GM10266 (cell line): ENCODE data around the gene CP.

Experiments
- DNase-seq: peaks from one replicate; pipeline ENCODE4 v3.0.0; 2012; ENCODE audit errors: extremely low spot score
- TF ChIP-seq, protein P1 (sequence below): IDR thresholded peaks from 2 replicates; pipeline ENCODE4 v1.5.1; 2012; ENCODE audit warnings: mild to moderate bottlenecking, low read depth; ENCODE audit not compliant: control insufficient read depth, insufficient read depth; ENCODE audit errors: missing control alignments

The CP gene

DNA sequence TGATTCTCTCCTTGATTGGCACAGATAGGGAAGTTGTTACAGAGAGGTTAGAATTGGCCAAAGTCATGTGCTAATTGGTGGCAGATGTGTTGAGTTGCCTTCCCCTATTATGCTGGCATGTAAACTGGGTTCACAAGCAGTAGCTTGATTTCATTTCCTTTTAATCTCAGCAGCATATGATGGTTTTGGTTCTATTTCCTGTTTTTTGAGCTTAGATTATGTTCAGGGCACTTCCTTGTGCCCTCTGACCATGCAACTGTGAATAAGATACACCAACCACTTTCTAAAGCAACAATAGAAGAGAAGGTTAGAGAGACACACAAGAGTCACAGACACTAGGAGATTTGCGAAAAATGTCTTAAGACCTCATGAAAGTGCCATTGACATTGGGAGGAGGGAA, 75.7 kb downstream of the CP start:
- TF ChIP-seq, protein P1, sequence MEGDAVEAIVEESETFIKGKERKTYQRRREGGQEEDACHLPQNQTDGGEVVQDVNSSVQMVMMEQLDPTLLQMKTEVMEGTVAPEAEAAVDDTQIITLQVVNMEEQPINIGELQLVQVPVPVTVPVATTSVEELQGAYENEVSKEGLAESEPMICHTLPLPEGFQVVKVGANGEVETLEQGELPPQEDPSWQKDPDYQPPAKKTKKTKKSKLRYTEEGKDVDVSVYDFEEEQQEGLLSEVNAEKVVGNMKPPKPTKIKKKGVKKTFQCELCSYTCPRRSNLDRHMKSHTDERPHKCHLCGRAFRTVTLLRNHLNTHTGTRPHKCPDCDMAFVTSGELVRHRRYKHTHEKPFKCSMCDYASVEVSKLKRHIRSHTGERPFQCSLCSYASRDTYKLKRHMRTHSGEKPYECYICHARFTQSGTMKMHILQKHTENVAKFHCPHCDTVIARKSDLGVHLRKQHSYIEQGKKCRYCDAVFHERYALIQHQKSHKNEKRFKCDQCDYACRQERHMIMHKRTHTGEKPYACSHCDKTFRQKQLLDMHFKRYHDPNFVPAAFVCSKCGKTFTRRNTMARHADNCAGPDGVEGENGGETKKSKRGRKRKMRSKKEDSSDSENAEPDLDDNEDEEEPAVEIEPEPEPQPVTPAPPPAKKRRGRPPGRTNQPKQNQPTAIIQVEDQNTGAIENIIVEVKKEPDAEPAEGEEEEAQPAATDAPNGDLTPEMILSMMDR, result no peak
- DNase-seq, result no peak

DNA sequence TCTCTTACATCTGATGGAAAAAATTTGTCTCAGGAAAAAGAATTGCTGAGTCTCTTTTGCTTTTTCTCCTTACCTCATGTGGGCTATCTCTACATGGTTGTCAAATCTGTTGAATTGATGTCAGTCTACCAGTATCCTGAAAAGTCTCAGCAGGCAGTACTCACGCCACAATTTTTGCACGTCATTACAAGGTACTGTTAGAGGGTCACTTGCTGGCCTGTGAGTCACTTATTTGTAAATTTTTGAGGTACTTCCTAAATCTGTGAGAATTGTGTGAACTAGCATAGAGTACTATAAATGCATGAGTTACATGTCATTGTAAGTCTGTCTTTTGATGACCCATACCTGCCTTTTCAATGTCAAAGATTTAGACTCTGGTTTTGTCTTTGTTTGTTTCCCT, 76.3 kb downstream of the CP start:
- no peak for DNase-seq
- TF ChIP-seq, protein P1, result no peak

DNA sequence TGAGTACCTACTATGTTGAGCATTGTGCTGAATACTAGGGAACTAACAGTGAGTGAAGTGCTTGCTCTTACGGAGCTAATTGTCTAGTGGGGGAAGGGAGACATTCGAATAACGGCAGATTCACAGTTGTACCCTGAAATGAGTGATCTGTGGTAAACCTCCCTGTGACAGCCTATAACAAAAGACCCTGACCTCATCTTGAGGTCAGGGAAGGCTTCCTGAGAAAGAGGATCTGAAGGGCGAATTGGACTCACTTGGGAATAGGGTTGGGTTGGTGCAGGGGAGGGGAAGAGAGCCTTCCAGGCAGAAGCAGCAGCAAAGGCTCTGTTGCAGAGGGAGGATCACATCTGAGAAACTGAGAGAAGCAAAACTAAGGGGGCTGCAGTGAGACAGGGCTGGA, 78.9 kb downstream of the CP start:
- TF ChIP-seq, protein P1, result no peak

DNA sequence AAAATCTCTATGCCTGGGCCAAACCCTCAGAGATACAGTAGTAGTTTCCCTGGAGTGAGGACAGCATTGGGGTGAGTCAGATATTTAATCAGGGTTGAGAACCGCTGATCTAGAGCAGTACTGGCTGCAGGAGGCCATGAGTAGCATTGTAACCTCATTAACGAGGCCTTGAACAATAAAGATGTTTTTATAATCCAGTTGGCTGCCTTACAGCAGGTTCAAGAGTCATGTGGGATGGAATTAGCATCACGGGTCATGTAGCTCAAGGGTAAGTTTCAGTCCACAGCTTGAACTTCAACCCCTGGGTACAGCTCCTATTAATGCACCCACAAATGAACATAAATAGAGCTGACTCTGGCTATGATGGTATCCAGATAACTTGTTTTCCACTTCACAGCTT, 87.1 kb downstream of the CP start:
- TF ChIP-seq, protein P1, result no peak
- no peak for DNase-seq

More for the DNA sequence above, 78.9 kb downstream of the CP start:
- DNase-seq, result no peak

DNA sequence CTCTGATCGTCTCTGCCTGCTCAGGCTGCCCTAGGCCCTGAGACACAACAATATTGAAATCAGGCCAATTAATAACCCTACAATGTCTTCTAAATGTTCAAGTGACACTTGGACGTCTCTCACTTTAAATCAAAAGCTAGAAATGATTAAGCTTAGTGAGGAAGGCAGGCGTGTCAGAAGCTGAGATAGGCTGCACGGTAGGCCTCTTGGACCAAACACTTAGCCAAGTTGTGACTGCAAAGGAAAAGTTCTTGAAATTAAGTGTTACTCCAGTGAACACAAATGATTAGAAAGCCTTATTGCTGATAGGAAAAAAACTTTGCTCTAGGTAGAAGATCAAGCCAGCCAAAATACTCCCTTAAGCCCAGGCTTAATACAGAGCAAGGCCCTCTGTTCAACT, 90.0 kb downstream of the CP start:
- DNase-seq, result no peak
- TF ChIP-seq, protein P1, result no peak

DNA sequence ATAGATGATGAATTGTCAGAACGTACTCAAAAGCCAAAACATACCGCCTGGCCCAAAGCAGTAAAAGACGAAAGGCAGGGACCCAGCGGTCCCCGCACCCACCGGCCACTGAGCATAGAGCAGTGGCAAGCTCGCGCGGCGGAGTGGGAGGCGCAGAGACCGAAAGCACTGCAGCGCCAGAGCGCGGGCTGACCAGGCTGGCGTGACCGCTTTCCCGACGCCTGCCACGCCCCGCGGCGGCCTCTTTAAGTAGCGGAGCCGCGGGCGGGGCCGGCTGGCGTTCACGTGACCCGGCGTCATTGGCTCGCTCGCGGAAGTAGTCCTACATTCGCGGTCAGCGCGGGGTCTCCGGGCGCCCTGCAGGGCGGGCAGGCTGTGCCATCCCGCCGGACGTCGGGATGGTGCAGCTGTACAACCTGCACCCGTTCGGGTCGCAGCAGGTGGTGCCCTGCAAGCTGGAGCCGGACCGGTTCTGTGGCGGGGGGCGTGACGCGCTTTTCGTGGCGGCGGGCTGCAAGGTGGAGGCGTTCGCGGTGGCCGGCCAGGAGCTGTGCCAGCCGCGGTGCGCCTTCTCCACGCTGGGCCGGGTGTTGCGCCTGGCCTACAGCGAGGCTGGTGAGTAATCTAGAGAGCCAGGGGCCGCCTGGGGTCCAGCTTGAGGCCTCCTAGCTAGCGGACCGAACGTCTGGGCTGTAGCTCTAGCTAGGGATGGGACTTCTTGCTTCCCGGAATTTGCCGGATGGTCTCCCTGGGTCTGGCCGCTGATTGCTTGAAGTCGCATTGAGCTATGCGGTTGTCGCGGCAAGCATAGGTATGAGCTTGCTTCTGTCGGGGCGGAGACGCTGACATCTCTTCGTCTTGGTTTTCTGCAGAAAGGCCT, 92.1 kb downstream of the CP start, which contains the start of gene HPS3:
HPS3 (plus strand) TSS at position 313 of the 880 bp plus-strand sequence; CDS start at position 399, 86 bp downstream.
- TF ChIP-seq, protein P1, result no peak
- peak; percentile 91 for DNase-seq

DNA sequence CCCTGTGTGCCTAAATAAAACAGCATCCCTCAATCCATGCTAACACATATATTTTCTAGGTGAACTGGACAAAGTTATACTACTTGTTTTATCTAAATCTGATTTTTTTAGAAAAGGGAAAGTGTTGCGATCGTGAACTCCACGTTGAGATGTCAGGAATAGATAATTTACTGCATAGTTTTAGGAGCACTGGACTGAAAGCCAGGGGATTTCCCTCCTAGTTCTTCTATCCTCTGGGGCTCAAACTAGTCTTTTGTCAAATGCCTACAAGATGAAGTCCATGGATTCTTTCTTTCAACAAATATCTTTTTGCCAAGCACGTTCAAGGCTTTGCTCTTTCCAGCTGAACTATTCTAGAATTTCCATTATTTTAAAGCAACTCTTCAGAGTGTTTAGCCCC, 92.8 kb downstream of the CP start:
- TF ChIP-seq, protein P1, result no peak
- DNase-seq, result no peak
